CD4-positive, alpha-beta memory T cell (primary cell): ENCODE results near the gene ACADVL. TPM values are rescaled to one million over a fixed set of nuclear protein-coding genes. Genes with fewer than 3 reads are reported as not detected.

ENCODE experiments used
- CTCF ChIA-PET: fragments of 350-600 bp; sonication (Branson Sonifier 250); formaldehyde crosslinking; loops from one replicate; lab custom pipeline; 2021; ENCODE audit warnings: inconsistent platforms; ENCODE audit not compliant: partially characterized antibody; lab: Charles Lee
- POLR2A ChIA-PET: fragments of 350-600 bp; sonication (Branson Sonifier 250); formaldehyde crosslinking; loops from one replicate; lab custom pipeline; 2021; ENCODE audit not compliant: partially characterized antibody; lab: Charles Lee
- DNase-seq, 5 donors: peaks; one replicate each; pipeline versions ENCODE4 v3.0.0 to v3.0.0-alpha.2; 2020 to 2022; ENCODE audit warnings: mixed read lengths in 1 of 5
- H3K27ac ChIP-seq: one replicate; pipeline ENCODE4 v1.7.0; 2013; ENCODE audit warnings: low read depth, low read length
- H3K27me3 ChIP-seq: 2 replicates; pipeline ENCODE4 v1.7.0; 2013; ENCODE audit warnings: mild to moderate bottlenecking, low read length, moderate library complexity; ENCODE audit not compliant: insufficient read depth
- H3K36me3 ChIP-seq: 2 replicates; pipeline ENCODE4 v1.7.0; 2013; ENCODE audit warnings: mild to moderate bottlenecking, low read length, moderate library complexity; ENCODE audit not compliant: insufficient read depth
- H3K4me1 ChIP-seq: 2 replicates; pipeline ENCODE4 v1.7.0; 2013; ENCODE audit warnings: mild to moderate bottlenecking, low read length, moderate library complexity; ENCODE audit not compliant: insufficient read depth
- H3K4me3 ChIP-seq, 2 donors: one replicate each; pipeline ENCODE4 v1.7.0; 2013; ENCODE audit warnings: low read length in 2 of 2, mild to moderate bottlenecking in 1 of 2
- H3K9me3 ChIP-seq, 2 donors: one replicate each; pipeline ENCODE4 v1.7.0; 2013; ENCODE audit warnings: low read length in 2 of 2, control low read depth in 1 of 2; ENCODE audit not compliant: control insufficient read depth in 1 of 2
- H3K27ac Mint-ChIP-seq, 7 donors: one replicate each; pipeline ENCODE4 v1.8.0; 2020 to 2021; ENCODE audit warnings: mixed read lengths in 7 of 7, mild to moderate bottlenecking in 6 of 7, inconsistent platforms in 3 of 7, moderate library complexity in 3 of 7
- H3K27me3 Mint-ChIP-seq, 2 donors: one replicate each; pipeline ENCODE4 v1.8.0; 2020 to 2021; ENCODE audit warnings: mixed read lengths in 2 of 2
- H3K36me3 Mint-ChIP-seq, 2 donors: one replicate each; pipeline ENCODE4 v1.8.0; 2020 to 2021; ENCODE audit warnings: mixed read lengths in 2 of 2, inconsistent platforms in 1 of 2, mild to moderate bottlenecking in 1 of 2
- H3K4me1 Mint-ChIP-seq, 4 donors: one replicate each; pipeline ENCODE4 v1.8.0; 2020 to 2021; ENCODE audit warnings: mixed read lengths in 4 of 4, mild to moderate bottlenecking in 1 of 4
- H3K4me3 Mint-ChIP-seq, 8 donors: one replicate each; pipeline ENCODE4 v1.8.0; 2020 to 2021; ENCODE audit warnings: mixed read lengths in 8 of 8, mild to moderate bottlenecking in 7 of 8, moderate library complexity in 6 of 8, inconsistent platforms in 3 of 8
- H3K9me3 Mint-ChIP-seq, 8 donors: one replicate each; pipeline ENCODE4 v1.8.0; 2020 to 2021; ENCODE audit warnings: mixed read lengths in 8 of 8, mild to moderate bottlenecking in 5 of 8, inconsistent platforms in 3 of 8, moderate library complexity in 1 of 8
- intact Hi-C: fragments of 100-400 bp; cut with micrococcal nuclease; formaldehyde crosslinking; loops from one replicate; pipeline ENCODE4 v1.15.1; 2023
- polyA plus RNA-seq, 2 donors: library from polyadenylated mRNA; unstranded; fragments of 300-500 nt; fragmentation: Illumina TruSeq; gene quantifications; one replicate each; pipeline ENCODE4 v1.2.3, GENCODE V29; 2021
- total RNA-seq, 2 experiments: library from RNA; stranded (reverse); gene quantifications; one replicate each; pipeline ENCODE4 v1.2.3, GENCODE V29; 2021

Gene ACADVL
- total and polyA plus RNA-seq, 4 experiments from 2014 or later, result 110 to 342 (median 229) TPM

DNA sequence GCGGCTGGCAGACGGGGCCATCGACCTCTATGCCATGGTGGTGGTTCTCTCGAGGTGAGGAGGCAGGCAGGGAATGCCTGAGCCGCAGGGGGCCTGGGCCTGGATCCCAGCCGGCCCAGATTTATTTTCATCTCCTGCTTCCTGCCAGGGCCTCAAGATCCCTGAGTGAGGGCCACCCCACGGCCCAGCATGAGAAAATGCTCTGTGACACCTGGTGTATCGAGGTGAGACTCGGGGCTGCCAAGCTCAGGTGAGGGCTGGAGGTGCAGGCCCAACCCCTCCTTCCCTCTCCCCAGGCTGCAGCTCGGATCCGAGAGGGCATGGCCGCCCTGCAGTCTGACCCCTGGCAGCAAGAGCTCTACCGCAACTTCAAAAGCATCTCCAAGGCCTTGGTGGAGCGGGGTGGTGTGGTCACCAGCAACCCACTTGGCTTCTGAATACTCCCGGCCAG, 4.9 kb downstream of the ACADVL start:
- no peaks in the 10 kb centered on the region for H3K9me3 ChIP-seq
- ChIA-PET POLR2A (interaction anchor here (1.1 to 15.3 kb wide), 2 partner anchors 11 to 22 kb away, joined by 3 to 435 read pairs; partner anchors contain the start of genes DVL2, GABARAP and PHF23), CTCF (interaction anchor here (1.3 kb wide), 1 partner anchor 72 kb away, joined by 3 read pairs; no protein-coding TSS in a partner anchor)
- H3K27me3 ChIP-seq, result no peaks in the 10 kb centered on the region
- peaks cover 17 to 61% of the 10 kb centered on the region in 2 donors for H3K36me3 Mint-ChIP-seq
- peaks cover 14% of the 10 kb centered on the region for H3K4me1 ChIP-seq
- H3K36me3 ChIP-seq, result peaks cover 49% of the 10 kb centered on the region
- intact Hi-C loops, result no loop called here
- H3K4me3 Mint-ChIP-seq, result no peak overlapping the region
- no peak for DNase-seq
- H3K4me3 ChIP-seq, result no peak overlapping the region
- H3K27ac ChIP-seq, result no peak overlapping the region
- H3K4me1 Mint-ChIP-seq, result peaks cover 13 to 21% (median 15%) of the 10 kb centered on the region in 4 donors
- H3K27ac Mint-ChIP-seq, result peak overlapping the region in 1 of 7 donors; percentile 38
- H3K9me3 Mint-ChIP-seq, result no peaks in the 10 kb centered on the region
- no peaks in the 10 kb centered on the region for H3K27me3 Mint-ChIP-seq

- Histone ChIP-seq H3K4me3 (no peak overlapping the region), H3K36me3 (peaks cover 58% of the 10 kb centered on the region), H3K4me1 (peaks cover 6% of the 10 kb centered on the region), H3K27ac (no peak overlapping the region), H3K27me3 (no peaks in the 10 kb centered on the region), H3K9me3 (no peaks in the 10 kb centered on the region)
- POLR2A ChIA-PET, result interaction anchor here (15.3 kb wide), 1 partner anchor 10 kb away, joined by 435 read pairs; the partner anchor contains the start of genes DVL2, GABARAP and PHF23
- H3K36me3 Mint-ChIP-seq, result peaks cover 18 to 64% of the 10 kb centered on the region in 2 donors
- peak overlapping the region in 1 of 7 donors; percentile 38 for H3K27ac Mint-ChIP-seq
- H3K9me3 Mint-ChIP-seq, result no peaks in the 10 kb centered on the region
- DNase-seq, result peak in 1 of 5 donors; percentile 36
- intact Hi-C loops, result no loop called here
- no peak overlapping the region for H3K4me3 Mint-ChIP-seq
- no peaks in the 10 kb centered on the region for H3K27me3 Mint-ChIP-seq
- H3K4me1 Mint-ChIP-seq, result peaks cover 8 to 14% (median 12%) of the 10 kb centered on the region in 4 donors
- CTCF ChIA-PET, result no interaction called here
Measured at GRCh38 chr17:7225711-7226331, 6.1 kb downstream of the ACADVL start.

- CTCF ChIA-PET, result no interaction called here
- peaks cover 56% of the 10 kb centered on the region for H3K36me3 ChIP-seq
Measured at GRCh38 chr17:7226721-7227710, 7.3 kb downstream of the ACADVL start.

DNA sequence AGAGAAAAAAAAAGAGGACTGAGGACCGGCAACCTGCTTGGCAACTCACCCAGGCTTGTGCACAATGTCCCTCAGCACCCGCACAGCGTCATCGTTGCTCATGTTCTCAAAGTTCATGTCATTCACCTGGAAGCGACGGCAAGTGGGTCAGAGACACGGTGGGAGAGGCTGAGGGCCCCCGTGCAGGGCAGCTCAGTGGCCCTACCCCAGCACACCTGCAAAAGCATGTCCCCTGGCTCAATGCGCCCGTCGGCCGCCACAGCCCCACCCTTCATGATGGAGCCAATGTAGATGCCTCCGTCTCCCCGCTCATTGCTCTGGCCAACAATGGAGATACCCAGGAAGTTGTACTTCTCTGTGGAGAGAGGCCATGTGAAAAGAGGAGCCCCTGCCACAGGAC, 9.2 kb downstream of the ACADVL start:
- Histone ChIP-seq H3K9me3 (no peaks in the 10 kb centered on the region), H3K4me3 (no peak overlapping the region), H3K4me1 (peaks cover 22% of the 10 kb centered on the region), H3K27ac (no peak overlapping the region), H3K36me3 (peaks cover 38% of the 10 kb centered on the region), H3K27me3 (no peaks in the 10 kb centered on the region)
- ChIA-PET CTCF (interaction anchor here (0.7 kb wide), 1 partner anchor 31 kb away, joined by 3 read pairs; no protein-coding TSS in a partner anchor), POLR2A (interaction anchor here (17.6 kb wide), 1 partner anchor 8 kb away, joined by 435 read pairs; the partner anchor contains the start of genes ACADVL and DLG4)
- no peak for DNase-seq
- no peaks in the 10 kb centered on the region for H3K9me3 Mint-ChIP-seq
- H3K4me1 Mint-ChIP-seq, result peaks cover 18 to 31% (median 21%) of the 10 kb centered on the region in 4 donors
- H3K4me3 Mint-ChIP-seq, result no peak overlapping the region
- H3K36me3 Mint-ChIP-seq, result peaks cover 15 to 55% of the 10 kb centered on the region in 2 donors
- no peaks in the 10 kb centered on the region for H3K27me3 Mint-ChIP-seq
- no peak overlapping the region for H3K27ac Mint-ChIP-seq
- intact Hi-C loops, result no loop called here

More at GRCh38 chr17:7226721-7227710, 7.3 kb downstream of the ACADVL start:
- Histone ChIP-seq H3K4me1 (peaks cover 3% of the 10 kb centered on the region), H3K27ac (no peak overlapping the region), H3K9me3 (no peaks in the 10 kb centered on the region), H3K4me3 (no peak overlapping the region), H3K27me3 (no peaks in the 10 kb centered on the region)
- H3K36me3 Mint-ChIP-seq, result peaks cover 20 to 63% of the 10 kb centered on the region in 2 donors
- intact Hi-C loops, result no loop called here
- DNase-seq, result no peak
- H3K9me3 Mint-ChIP-seq, result no peaks in the 10 kb centered on the region
- POLR2A ChIA-PET, result interaction anchor here (15.3 to 17.6 kb wide), 2 partner anchors 6 to 9 kb away, joined by 435 read pairs; partner anchors contain the start of genes ACADVL, DLG4, DVL2 and GABARAP
- H3K4me3 Mint-ChIP-seq, result no peak overlapping the region
- H3K4me1 Mint-ChIP-seq, result peaks cover 3 to 13% (median 7%) of the 10 kb centered on the region in 4 donors
- no peaks in the 10 kb centered on the region for H3K27me3 Mint-ChIP-seq
- no peak overlapping the region for H3K27ac Mint-ChIP-seq

- Mint-ChIP-seq H3K36me3 (peaks cover 14 to 52% of the 10 kb centered on the region in 2 donors), H3K4me3 (no peak overlapping the region), H3K27me3 (no peaks in the 10 kb centered on the region), H3K27ac (no peak overlapping the region), H3K9me3 (no peaks in the 10 kb centered on the region), H3K4me1 (peaks cover 18 to 35% (median 24%) of the 10 kb centered on the region in 4 donors)
- Histone ChIP-seq H3K4me1 (peaks cover 23% of the 10 kb centered on the region), H3K27ac (no peak overlapping the region), H3K4me3 (no peak overlapping the region), H3K36me3 (peaks cover 35% of the 10 kb centered on the region), H3K27me3 (no peaks in the 10 kb centered on the region), H3K9me3 (no peaks in the 10 kb centered on the region)
- no peak for DNase-seq
- ChIA-PET POLR2A (interaction anchor here (1.1 to 17.6 kb wide), 3 partner anchors 9 to 10 kb away, joined by 3 to 435 read pairs (median 5); partner anchors contain the start of genes ACADVL, DLG4 and PHF23), CTCF (interaction anchor here (6.0 kb wide), 1 partner anchor 9 kb away, joined by 48 read pairs; the partner anchor contains the start of genes ACADVL and DLG4)
- intact Hi-C loops, result no loop called here
Measured at GRCh38 chr17:7229504-7229903, 9.8 kb downstream of the ACADVL start.

- Histone ChIP-seq H3K9me3 (no peaks in the 10 kb centered on the region), H3K36me3 (peaks cover 40% of the 10 kb centered on the region), H3K4me3 (no peak overlapping the region), H3K4me1 (peaks cover 49% of the 10 kb centered on the region), H3K27ac (no peak overlapping the region), H3K27me3 (no peaks in the 10 kb centered on the region)
- Mint-ChIP-seq H3K27ac (peak overlapping the region in 4 of 7 donors; percentile 2 to 46 (median 10)), H3K36me3 (peaks cover 24 to 52% of the 10 kb centered on the region in 2 donors), H3K9me3 (no peaks in the 10 kb centered on the region), H3K27me3 (no peaks in the 10 kb centered on the region), H3K4me1 (peaks cover 32 to 56% (median 41%) of the 10 kb centered on the region in 4 donors), H3K4me3 (peak overlapping the region in 7 of 8 donors; percentile 3 to 46 (median 32))
- CTCF ChIA-PET, result interaction anchor here (6.0 kb wide), 1 partner anchor 12 kb away, joined by 48 read pairs; the partner anchor contains the start of genes ACADVL and DLG4
- intact Hi-C loops, result loop anchor here (10.0 kb wide), 1 partner anchor 613 kb away; no protein-coding TSS in a partner anchor
- no peak for DNase-seq
- POLR2A ChIA-PET, result interaction anchor here (17.6 kb wide), 1 partner anchor 11 kb away, joined by 435 read pairs; the partner anchor contains the start of genes ACADVL and DLG4
Measured at GRCh38 chr17:7232114-7232513, 12.4 kb downstream of the ACADVL start.
